Lung (tissue), 12 donors: ENCODE results near the gene ASCC1. TPM values are rescaled to one million over a fixed set of nuclear protein-coding genes. Genes with fewer than 3 reads are reported as not detected.

ENCODE experiments used
- ATAC-seq: fragments of 200-7000 bp; cut with Tn5 transposase; one replicate; pipeline ENCODE4 v1.9.1; 2020; ENCODE audit warnings: moderate number of reproducible peaks; ENCODE audit not compliant: insufficient read depth, low FRiP score
- DNase-seq, 3 donors: peaks; one replicate each; pipeline ENCODE4 v3.0.0-alpha.2; 2013 to 2017
- H3K27ac ChIP-seq, 2 donors: one replicate each; pipeline ENCODE4 v1.5.1; 2013; ENCODE audit warnings: mild to moderate bottlenecking in 2 of 2, moderate library complexity in 2 of 2, control low read depth in 1 of 2, inconsistent platforms in 1 of 2, low read depth in 1 of 2, low read length in 1 of 2
- H3K27me3 ChIP-seq, 3 donors: one replicate each; pipeline ENCODE4 v1.5.1; 2013; ENCODE audit warnings: low read length in 2 of 3; ENCODE audit not compliant: control insufficient read depth in 3 of 3, insufficient read depth in 3 of 3
- H3K36me3 ChIP-seq, 4 donors: one replicate each; pipeline ENCODE4 v1.5.1; 2013; ENCODE audit warnings: low read length in 4 of 4, mild to moderate bottlenecking in 1 of 4, moderate library complexity in 1 of 4; ENCODE audit not compliant: control insufficient read depth in 4 of 4, insufficient read depth in 4 of 4
- H3K4me1 ChIP-seq, 5 donors: one replicate each; pipeline ENCODE4 v1.5.1; 2013; ENCODE audit warnings: low read length in 5 of 5, mild to moderate bottlenecking in 2 of 5, moderate library complexity in 1 of 5; ENCODE audit not compliant: control insufficient read depth in 5 of 5, insufficient read depth in 5 of 5
- H3K4me3 ChIP-seq: one replicate; pipeline ENCODE4 v1.5.1; 2013; ENCODE audit warnings: mild to moderate bottlenecking, control low read depth, moderate library complexity
- H3K9ac ChIP-seq, 2 donors: one replicate each; pipeline ENCODE4 v1.5.1; 2013; ENCODE audit warnings: low read length in 2 of 2, control low read depth in 1 of 2; ENCODE audit not compliant: insufficient read depth in 1 of 2
- H3K9me3 ChIP-seq, 4 donors: one replicate each; pipeline ENCODE4 v1.5.1; 2013; ENCODE audit warnings: low read length in 3 of 4, mild to moderate bottlenecking in 1 of 4, moderate library complexity in 1 of 4; ENCODE audit not compliant: control insufficient read depth in 4 of 4, insufficient read depth in 3 of 4
- WGBS, 2 donors: extraction: QIAGEN DNeasy Blood & Tissue Kit; methylation state at CpG; one replicate each; pipeline ENCODE4 v1.1.7; 2013; 5-methylcytosine and 5-hydroxymethylcytosine counted together
- polyA plus RNA-seq, 2 donors: library from polyadenylated mRNA; stranded (reverse); fragments of 200-250 nt; gene quantifications; one replicate each; pipeline ENCODE4 v1.2.1, GENCODE V29; 2013
- total RNA-seq, 2 donors: library from RNA; depleted of rRNA in 1 of 2; stranded (reverse); fragments of >200 nt in 1 of 2; gene quantifications; one replicate each; pipeline ENCODE4 v1.2.1, GENCODE V29; 2014 to 2021
- TF ChIP-seq, protein P1 (sequence below): IDR thresholded peaks from 2 replicates; pipeline ENCODE4 v1.5.1; 2012; ENCODE audit warnings: mild to moderate bottlenecking; ENCODE audit errors: control extremely low read depth, extremely low read depth
- donor health status: control.
- donor health status: control.
- donor health status: Bipolar disorder and iron deficiency.
- donor health status: healthy.
- donor health status: DM: yes; HTN: yes; CAD: no.

The ASCC1 gene
- total and polyA plus RNA-seq, 4 donors: 9.0 to 29.9 (median 24.2) TPM

- no peaks in the 10 kb centered on the region for H3K27me3 ChIP-seq
- ATAC-seq (no peak), DNase-seq (no peak)
- H3K4me1 ChIP-seq: peaks cover 0 to 13% (median 0%) of the 10 kb centered on the region in 5 donors
- WGBS, 2 donors: 79 to 95% methylated on average over 4 of the region's 4 CpGs
- no peak overlapping the region for H3K27ac ChIP-seq
- peaks cover 0 to 3% (median 0%) of the 10 kb centered on the region in 4 donors for H3K36me3 ChIP-seq
- no peak overlapping the region for H3K4me3 ChIP-seq
- TF ChIP-seq, protein P1, sequence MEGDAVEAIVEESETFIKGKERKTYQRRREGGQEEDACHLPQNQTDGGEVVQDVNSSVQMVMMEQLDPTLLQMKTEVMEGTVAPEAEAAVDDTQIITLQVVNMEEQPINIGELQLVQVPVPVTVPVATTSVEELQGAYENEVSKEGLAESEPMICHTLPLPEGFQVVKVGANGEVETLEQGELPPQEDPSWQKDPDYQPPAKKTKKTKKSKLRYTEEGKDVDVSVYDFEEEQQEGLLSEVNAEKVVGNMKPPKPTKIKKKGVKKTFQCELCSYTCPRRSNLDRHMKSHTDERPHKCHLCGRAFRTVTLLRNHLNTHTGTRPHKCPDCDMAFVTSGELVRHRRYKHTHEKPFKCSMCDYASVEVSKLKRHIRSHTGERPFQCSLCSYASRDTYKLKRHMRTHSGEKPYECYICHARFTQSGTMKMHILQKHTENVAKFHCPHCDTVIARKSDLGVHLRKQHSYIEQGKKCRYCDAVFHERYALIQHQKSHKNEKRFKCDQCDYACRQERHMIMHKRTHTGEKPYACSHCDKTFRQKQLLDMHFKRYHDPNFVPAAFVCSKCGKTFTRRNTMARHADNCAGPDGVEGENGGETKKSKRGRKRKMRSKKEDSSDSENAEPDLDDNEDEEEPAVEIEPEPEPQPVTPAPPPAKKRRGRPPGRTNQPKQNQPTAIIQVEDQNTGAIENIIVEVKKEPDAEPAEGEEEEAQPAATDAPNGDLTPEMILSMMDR: no peak
- H3K9ac ChIP-seq: no peak overlapping the region
- H3K9me3 ChIP-seq: no peaks in the 10 kb centered on the region
These were observed 45.3 kb downstream of the ASCC1 start for GRCh38 chr10:72170733-72171132.

- H3K4me3 ChIP-seq: no peak overlapping the region
- H3K36me3 ChIP-seq: peaks cover 0 to 3% (median 0%) of the 10 kb centered on the region in 4 donors
- H3K9ac ChIP-seq: no peak overlapping the region
- H3K27me3 ChIP-seq: no peaks in the 10 kb centered on the region
- H3K4me1 ChIP-seq: peaks cover 0 to 13% (median 0%) of the 10 kb centered on the region in 5 donors
- ATAC-seq (peak; percentile 46), DNase-seq (peak; percentile 14 to 57 (median 37))
- TF ChIP-seq, protein P1: no peak
- H3K27ac ChIP-seq: no peak overlapping the region
- H3K9me3 ChIP-seq: no peaks in the 10 kb centered on the region
- 47 to 77% methylated on average over 4 of the region's 4 CpGs for WGBS, 2 donors
These were observed 45.8 kb downstream of the ASCC1 start for GRCh38 chr10:72170263-72170662.

DNA sequence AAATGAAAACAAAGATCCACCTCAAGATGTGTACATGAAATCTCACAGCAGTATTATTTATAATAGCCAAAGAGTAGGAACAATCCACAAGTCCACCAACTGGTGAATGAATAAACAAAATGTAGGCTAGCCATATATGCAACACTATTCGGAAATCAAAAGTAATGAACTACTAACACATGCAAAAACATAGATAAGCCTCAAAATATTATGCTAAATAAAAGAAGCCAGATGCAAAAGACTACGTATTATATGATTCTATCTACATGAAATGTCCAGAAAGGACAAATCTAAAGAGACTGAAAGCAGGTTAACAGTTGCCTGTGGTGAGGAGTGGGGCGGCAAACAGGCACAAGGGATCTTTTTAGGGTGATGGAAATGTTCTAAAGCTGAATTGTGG lies 49.0 kb downstream of the ASCC1 start:
- TF ChIP-seq, protein P1: no peak
- Histone ChIP-seq H3K27me3 (no peaks in the 10 kb centered on the region), H3K27ac (no peak overlapping the region), H3K36me3 (peaks cover 0 to 3% (median 0%) of the 10 kb centered on the region in 4 donors), H3K4me3 (no peak overlapping the region), H3K4me1 (peaks cover 0 to 5% (median 0%) of the 10 kb centered on the region in 5 donors), H3K9ac (no peak overlapping the region), H3K9me3 (no peaks in the 10 kb centered on the region)
- ATAC-seq (no peak), DNase-seq (peak in 2 of 3 donors; percentile 26 to 34)
- WGBS, 2 donors: 91 to 96% methylated on average over 3 of the region's 3 CpGs

DNA sequence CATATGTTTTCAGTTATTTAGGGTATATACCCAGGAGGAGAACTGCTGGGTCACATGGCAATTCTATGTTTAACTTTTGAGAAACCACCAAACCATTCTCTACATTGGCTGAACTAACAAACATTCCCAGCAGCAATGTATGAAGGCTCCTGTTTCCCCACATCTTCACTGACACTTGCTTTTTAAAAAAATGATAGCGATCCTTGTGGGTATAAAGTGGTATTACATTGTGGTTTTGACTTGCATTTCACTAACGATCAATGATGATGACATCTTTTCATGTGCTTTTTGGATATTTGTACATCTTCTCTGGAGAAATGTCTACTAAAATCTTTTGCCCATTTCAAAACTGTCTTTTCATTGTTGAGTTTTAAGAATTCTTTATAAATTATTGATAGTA lies 51.5 kb downstream of the ASCC1 start:
- no peak overlapping the region for H3K27ac ChIP-seq
- H3K4me1 ChIP-seq: peaks cover 0 to 5% (median 0%) of the 10 kb centered on the region in 5 donors
- no peak overlapping the region for H3K9ac ChIP-seq
- H3K27me3 ChIP-seq: no peaks in the 10 kb centered on the region
- DNase-seq (no peak), ATAC-seq (no peak)
- no peaks in the 10 kb centered on the region for H3K9me3 ChIP-seq
- 36 to 58% methylated on average over 2 of the region's 2 CpGs for WGBS, 2 donors
- peaks cover 0 to 8% (median 3%) of the 10 kb centered on the region in 4 donors for H3K36me3 ChIP-seq
- TF ChIP-seq, protein P1: no peak
- no peak overlapping the region for H3K4me3 ChIP-seq
